BLaER1 treated with 17β-estradiol and CSF1 and Interleukin-3, amounts not matched to agents 10 nM and 100 nM (cell line): ENCODE data around the gene CDH4.

Source experiments
- H3K27ac ChIP-seq, 11 experiments: shearing (Covaris generic); formaldehyde crosslinking; 2 replicates each; pipeline ENCODE4 v1.8.1; 2022
- H3K27me3 ChIP-seq, 11 experiments: shearing (Covaris generic); formaldehyde crosslinking; 2 replicates each; pipeline ENCODE4 v1.8.1; 2022
- H3K36me3 ChIP-seq, 11 experiments: shearing (Covaris generic); formaldehyde crosslinking; 2 replicates each; pipeline ENCODE4 v1.8.1; 2022
- H3K4me1 ChIP-seq, 10 experiments: shearing (Covaris generic); formaldehyde crosslinking; 2 replicates each; pipeline ENCODE4 v1.8.1; 2022
- H3K4me2 ChIP-seq, 11 experiments: shearing (Covaris generic); formaldehyde crosslinking; 2 replicates each; pipeline ENCODE4 v1.8.1; 2022
- H3K4me3 ChIP-seq, 10 experiments: shearing (Covaris generic); formaldehyde crosslinking; 2 replicates each; pipeline ENCODE4 v1.8.1; 2022
- H3K9ac ChIP-seq, 11 experiments: shearing (Covaris generic); formaldehyde crosslinking; 2 replicates each; pipeline ENCODE4 v1.8.1; 2022
- H3K9me3 ChIP-seq, 11 experiments: shearing (Covaris generic); formaldehyde crosslinking; replicated peaks in 1 of 11; 2 replicates each; pipeline ENCODE4 v1.8.1; 2022
- H4K20me1 ChIP-seq, 11 experiments: shearing (Covaris generic); formaldehyde crosslinking; 2 replicates each; pipeline ENCODE4 v1.8.1; 2022
- Cebpa-rat ChIP-seq, 11 experiments: shearing (Covaris generic); IDR thresholded peaks; 2 replicates each; pipeline ENCODE4 v1.8.1; 2022

Gene CDH4

DNA sequence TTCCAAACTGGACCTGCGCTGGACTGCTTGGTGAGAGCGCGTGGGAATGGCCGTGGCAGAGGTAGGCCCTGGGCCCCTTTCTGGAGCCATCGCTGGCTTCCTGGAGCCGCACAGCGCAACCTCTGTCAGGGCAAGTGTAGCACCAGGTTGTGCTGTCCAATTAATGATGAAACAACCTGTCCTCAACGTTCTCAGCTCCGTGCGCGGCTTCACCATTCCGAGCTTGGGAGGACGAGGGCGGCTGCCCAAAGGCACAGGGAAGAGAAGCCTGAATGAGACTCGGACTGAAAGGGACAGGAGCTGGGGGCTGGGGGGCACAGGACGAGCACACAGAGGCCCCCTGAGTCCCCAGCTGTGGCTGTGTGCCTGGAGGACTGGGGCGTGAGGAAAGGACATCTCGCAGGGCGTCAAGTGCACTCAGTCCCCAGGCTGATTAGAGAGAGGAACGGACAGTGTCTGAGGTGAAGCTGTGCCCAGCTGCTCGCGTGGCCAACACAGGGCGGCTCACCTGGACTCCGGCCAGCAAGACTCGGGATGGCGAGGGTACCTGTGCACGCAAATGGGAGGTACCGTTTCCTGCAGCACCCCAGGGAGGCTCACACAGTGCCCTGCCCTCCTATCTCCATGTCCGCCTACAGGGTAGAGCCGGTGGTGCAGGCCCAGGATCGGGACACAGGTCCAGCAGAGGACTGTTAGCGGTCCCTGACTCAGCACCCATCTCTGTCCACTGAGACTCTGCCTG is 410.3 kb downstream of the CDH4 start:
- peak overlapping the region in 3 of 11 experiments; percentile 88 to 94 (median 91); a peak in 4 of 22 replicates for H3K4me2 ChIP-seq
- H3K36me3 ChIP-seq, result no peaks in the 10 kb centered on the region
- H3K27ac ChIP-seq, result no peak overlapping the region
- H3K4me1 ChIP-seq, result peaks cover 22 to 99% (median 81%) of the 10 kb centered on the region in 10 experiments
- H3K27me3 ChIP-seq, result no peaks in the 10 kb centered on the region
- H4K20me1 ChIP-seq, result no peaks in the 10 kb centered on the region; a peak in 2 of 22 replicates
- no peaks in the 10 kb centered on the region for H3K9me3 ChIP-seq
- TF ChIP-seq Cebpa-rat (IDR thresholded peaks at IDR 0.05), result no peak
- H3K4me3 ChIP-seq, result no peak overlapping the region
- no peak overlapping the region for H3K9ac ChIP-seq

DNA sequence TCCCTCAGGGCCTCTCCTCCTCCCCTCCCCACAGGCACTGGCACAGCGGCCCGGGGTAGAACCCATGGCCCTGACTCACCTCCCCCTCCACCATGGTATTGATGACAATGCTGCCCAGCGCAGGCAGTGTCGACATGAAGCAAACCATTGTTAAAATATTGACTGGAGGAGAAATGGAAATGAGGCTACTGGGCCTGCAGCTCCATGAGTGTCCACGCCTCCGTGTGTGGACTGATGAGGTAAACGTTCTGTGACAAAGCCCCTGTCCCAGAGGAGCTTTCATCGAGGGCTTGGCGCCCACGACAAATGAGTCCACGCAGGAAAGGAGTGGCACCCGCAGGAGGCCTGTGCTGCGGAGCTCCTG is 410.9 kb downstream of the CDH4 start:
- H3K4me2 ChIP-seq, result peak overlapping the region in 3 of 11 experiments; percentile 80 to 94 (median 88); a peak in 5 of 22 replicates
- no peak overlapping the region for H3K4me3 ChIP-seq
- no peak overlapping the region for H3K27ac ChIP-seq
- H4K20me1 ChIP-seq, result no peaks in the 10 kb centered on the region; a peak in 2 of 22 replicates
- no peak overlapping the region for H3K9ac ChIP-seq
- no peak for TF ChIP-seq Cebpa-rat (IDR thresholded peaks at IDR 0.05)
- peaks cover 27 to 100% (median 86%) of the 10 kb centered on the region in 10 experiments for H3K4me1 ChIP-seq
- H3K27me3 ChIP-seq, result no peaks in the 10 kb centered on the region
- H3K9me3 ChIP-seq, result no peaks in the 10 kb centered on the region
- H3K36me3 ChIP-seq, result no peaks in the 10 kb centered on the region

DNA sequence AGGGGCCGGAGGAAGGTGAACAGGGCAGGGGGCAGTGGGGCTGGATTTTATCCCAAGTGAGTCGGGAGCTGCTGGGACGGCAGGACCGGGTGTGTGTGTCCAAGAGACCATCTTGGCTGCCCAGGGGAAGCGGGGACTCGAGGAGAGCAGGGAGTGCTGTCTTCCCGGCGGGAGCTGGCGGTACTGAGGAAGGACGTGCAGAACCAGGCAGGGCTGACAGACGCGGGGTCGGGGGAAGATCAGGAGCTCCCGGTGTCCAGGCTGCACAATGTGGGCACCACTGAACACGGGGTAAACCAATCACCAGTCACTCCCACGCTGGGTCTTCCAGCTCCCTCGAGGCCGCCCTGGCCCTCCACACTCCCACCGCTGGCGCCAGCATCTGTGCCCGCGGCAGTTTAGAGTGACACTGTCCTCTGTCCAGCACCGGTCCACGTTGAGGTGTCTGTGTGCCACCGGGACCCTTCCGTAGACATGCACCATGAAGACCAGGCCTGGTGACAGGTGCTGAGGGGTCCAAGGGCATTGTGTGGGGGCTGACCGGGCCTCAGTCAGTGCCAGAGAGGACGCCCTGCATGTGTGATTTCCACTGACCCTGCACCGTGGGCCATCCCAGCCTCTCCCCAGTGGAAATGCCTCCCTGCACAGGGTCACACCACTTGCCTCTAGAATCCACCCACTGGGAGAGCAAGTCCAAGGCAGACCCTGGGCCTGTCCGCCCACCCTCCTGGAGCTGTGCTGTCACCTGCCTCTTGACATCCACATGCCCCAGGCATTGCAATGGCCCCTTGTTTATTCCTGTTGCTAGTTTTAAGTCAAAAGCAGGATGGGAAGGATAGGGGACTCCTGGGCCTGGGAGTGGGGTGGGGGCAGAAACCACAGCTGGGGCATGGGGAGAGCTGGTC is 411.7 kb downstream of the CDH4 start:
- peaks cover 33 to 100% (median 87%) of the 10 kb centered on the region in 10 experiments for H3K4me1 ChIP-seq
- H3K36me3 ChIP-seq, result no peaks in the 10 kb centered on the region
- no peaks in the 10 kb centered on the region for H3K9me3 ChIP-seq
- no peaks in the 10 kb centered on the region; a peak in 2 of 22 replicates for H4K20me1 ChIP-seq
- no peaks in the 10 kb centered on the region for H3K27me3 ChIP-seq
- TF ChIP-seq Cebpa-rat (IDR thresholded peaks at IDR 0.05), result no peak
- H3K27ac ChIP-seq, result no peak overlapping the region; a peak in 1 of 22 replicates
- H3K4me2 ChIP-seq, result peak overlapping the region in 9 of 11 experiments; percentile 13 to 94 (median 81); a peak in 17 of 22 replicates
- H3K4me3 ChIP-seq, result no peak overlapping the region
- H3K9ac ChIP-seq, result peak overlapping the region in 1 of 11 experiments; percentile 51; a peak in 3 of 22 replicates

DNA sequence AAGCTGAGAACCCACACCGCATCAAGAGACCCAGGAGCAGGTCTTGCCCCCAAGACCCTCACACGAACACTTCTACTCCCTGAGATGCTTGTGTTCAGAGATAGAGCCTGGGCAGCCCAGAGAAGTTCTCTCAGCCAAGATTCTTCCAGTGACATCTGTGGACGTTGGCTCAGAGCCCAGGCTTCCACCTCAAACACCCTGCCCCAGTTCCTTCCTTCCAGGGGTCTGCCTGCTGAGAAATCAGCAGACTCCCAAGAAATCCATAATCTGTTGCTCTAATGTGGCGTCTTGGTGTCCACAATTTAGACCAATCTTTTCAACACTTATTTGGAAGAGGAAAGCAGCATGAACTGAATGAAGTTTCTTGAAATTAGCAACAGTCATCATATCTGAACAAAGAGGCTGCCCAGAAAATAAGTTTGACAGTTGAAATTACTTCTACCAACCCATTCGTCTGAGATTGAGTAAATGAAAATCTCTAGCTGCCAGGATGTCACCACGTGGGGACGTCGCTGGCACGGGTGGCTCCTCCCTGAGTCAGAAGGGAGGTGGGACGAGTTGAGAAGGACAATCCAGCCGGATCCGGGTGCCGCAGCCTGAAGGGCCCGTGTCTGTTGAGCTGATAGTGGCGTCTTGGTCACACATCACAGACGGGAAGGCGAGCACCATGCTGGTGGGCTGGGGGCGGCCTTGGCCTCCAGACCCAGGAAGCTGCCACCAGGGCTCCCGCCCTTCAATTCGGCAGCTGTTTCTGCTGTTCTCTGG is 412.7 kb downstream of the CDH4 start:
- H4K20me1 ChIP-seq, result no peaks in the 10 kb centered on the region; a peak in 1 of 22 replicates
- no peaks in the 10 kb centered on the region for H3K9me3 ChIP-seq
- H3K36me3 ChIP-seq, result no peaks in the 10 kb centered on the region
- H3K4me1 ChIP-seq, result peaks cover 29 to 100% (median 84%) of the 10 kb centered on the region in 10 experiments
- peak overlapping the region in 9 of 11 experiments; percentile 13 to 94 (median 81); a peak in 17 of 22 replicates for H3K4me2 ChIP-seq
- no peak overlapping the region for H3K4me3 ChIP-seq
- H3K9ac ChIP-seq, result peak overlapping the region in 2 of 11 experiments; percentile 37 to 51; a peak in 3 of 22 replicates
- H3K27ac ChIP-seq, result peak overlapping the region in 1 of 11 experiments; percentile 18; a peak in 2 of 22 replicates
- TF ChIP-seq Cebpa-rat (IDR thresholded peaks at IDR 0.05), result no peak
- H3K27me3 ChIP-seq, result no peaks in the 10 kb centered on the region

DNA sequence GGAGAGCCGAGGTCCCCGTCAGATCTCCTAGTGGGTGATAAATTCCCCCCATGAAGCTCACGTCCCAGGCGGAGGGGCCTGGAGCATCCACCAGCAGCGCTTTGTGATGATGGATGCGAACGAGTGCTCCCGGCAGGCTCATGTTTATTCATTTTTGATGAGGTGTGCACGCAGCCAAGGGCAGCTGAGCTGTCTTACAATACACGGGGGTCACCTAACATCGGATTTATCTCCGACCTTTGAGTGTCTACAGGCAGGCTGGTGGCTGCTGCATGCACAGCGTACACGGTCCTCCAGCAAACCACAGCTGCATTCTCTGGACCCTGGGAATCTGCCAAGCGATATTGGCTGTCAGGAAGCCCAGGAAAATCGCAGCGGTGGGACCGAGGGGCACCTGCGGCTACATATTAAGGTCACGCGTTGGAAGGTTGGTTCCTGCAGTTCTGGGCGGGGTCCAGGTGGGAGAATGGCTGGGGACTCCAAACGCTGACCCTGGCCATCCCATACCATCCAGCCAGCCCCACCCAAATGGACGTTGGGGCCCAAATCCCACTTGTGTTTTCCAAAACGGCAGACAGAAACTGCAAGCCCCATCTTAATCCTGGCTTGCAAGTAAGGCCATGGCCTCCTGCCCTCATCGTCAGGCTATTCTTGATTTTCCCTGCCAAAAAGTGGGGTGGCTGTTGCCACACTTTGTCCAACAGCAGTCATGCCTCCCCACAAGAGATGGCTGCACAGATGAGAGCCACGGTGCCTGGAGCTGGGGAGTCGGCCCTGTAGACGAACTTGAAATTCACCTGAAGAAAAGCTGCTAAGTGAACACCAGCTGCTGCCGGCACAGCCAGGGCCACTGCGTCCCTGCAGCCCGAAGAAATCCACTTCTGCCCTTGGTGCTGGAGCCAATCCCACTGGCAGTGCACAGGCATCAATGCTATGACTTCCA is 413.7 kb downstream of the CDH4 start:
- H4K20me1 ChIP-seq, result no peaks in the 10 kb centered on the region; a peak in 1 of 22 replicates
- no peak overlapping the region for H3K4me3 ChIP-seq
- H3K9me3 ChIP-seq, result no peaks in the 10 kb centered on the region
- TF ChIP-seq Cebpa-rat (IDR thresholded peaks at IDR 0.05), result no peak
- H3K27me3 ChIP-seq, result no peaks in the 10 kb centered on the region
- H3K4me2 ChIP-seq, result peak overlapping the region; percentile 48 to 94 (median 80)
- peak overlapping the region in 4 of 11 experiments; percentile 9 to 56 (median 42); a peak in 2 of 22 replicates for H3K9ac ChIP-seq
- no peaks in the 10 kb centered on the region for H3K36me3 ChIP-seq
- peaks cover 25 to 90% (median 73%) of the 10 kb centered on the region in 10 experiments for H3K4me1 ChIP-seq
- peak overlapping the region in 6 of 11 experiments; percentile 25 to 71 (median 44); a peak in 10 of 22 replicates for H3K27ac ChIP-seq

DNA sequence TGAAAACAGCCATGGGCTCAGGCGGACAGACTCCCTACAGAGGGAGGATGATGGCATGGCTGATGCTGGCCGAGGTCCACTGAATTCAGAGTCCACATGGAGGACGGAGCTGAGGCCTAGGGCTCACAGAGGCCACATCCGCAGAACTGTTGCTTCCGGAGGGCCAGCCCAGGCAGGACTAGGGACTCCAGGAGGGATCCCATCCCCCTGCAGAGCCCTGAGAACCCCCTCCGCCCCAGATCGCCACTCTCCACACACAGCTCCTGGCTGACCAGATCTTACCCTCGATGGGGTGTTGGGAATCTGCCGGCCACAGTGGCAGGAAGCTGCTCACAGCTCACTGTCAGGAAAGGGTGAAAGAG is 414.4 kb downstream of the CDH4 start:
- Histone ChIP-seq H3K4me1 (peaks cover 25 to 83% (median 66%) of the 10 kb centered on the region in 10 experiments), H3K27me3 (no peaks in the 10 kb centered on the region), H3K27ac (peak overlapping the region in 7 of 11 experiments; percentile 25 to 71 (median 47); a peak in 13 of 22 replicates), H3K9me3 (no peaks in the 10 kb centered on the region), H3K4me3 (no peak overlapping the region), H3K36me3 (no peaks in the 10 kb centered on the region), H3K4me2 (peak overlapping the region; percentile 48 to 94 (median 80)), H3K9ac (peak overlapping the region in 5 of 11 experiments; percentile 9 to 56 (median 34); a peak in 5 of 22 replicates), H4K20me1 (no peaks in the 10 kb centered on the region; a peak in 1 of 22 replicates)
- no peak for TF ChIP-seq Cebpa-rat (IDR thresholded peaks at IDR 0.05)

DNA sequence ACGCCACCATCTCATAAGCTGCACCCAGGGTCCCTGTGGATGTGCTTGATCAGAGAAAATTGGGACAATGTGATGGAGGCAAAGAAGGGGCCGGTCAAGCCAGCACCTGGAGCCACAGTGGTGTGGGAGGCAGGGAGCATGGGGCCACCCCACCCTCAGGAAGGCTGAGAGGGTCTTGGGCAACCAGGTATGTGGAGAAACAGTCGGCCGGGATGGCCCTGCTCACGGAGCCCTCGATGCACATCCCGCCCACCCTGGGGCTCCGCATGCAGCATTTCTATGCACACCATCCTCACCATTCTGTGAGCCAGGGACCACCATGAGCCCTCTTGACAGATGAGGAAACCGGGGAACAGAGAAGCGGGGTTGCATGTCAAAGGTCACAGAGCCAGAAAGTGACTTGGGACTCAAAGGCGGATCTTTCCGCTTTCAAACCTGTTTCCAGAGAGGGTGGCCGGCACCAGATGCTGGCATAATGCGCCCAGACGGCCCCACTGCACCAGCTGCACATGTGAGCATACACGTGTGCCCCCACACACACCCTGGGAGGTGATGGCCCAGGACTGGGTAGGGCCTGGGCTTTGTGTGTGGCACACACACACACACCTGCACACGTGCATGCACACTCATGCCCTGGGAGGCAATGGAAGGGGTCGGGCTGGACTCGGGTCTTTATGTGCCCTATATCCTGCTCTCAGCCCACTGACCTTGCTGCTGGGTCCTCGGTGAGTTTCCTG is 415.2 kb downstream of the CDH4 start:
- Histone ChIP-seq H3K4me2 (peak overlapping the region; percentile 48 to 94 (median 80)), H3K36me3 (no peaks in the 10 kb centered on the region), H3K9ac (peak overlapping the region in 2 of 11 experiments; percentile 9 to 28; a peak in 2 of 22 replicates), H4K20me1 (no peaks in the 10 kb centered on the region; a peak in 1 of 22 replicates), H3K27ac (peak overlapping the region in 4 of 11 experiments; percentile 25 to 71 (median 52); a peak in 3 of 22 replicates), H3K4me3 (peak overlapping the region in 1 of 10 experiments; percentile 19; a peak in 1 of 20 replicates), H3K27me3 (no peaks in the 10 kb centered on the region), H3K9me3 (no peaks in the 10 kb centered on the region), H3K4me1 (peaks cover 25 to 76% (median 60%) of the 10 kb centered on the region in 10 experiments)
- no peak for TF ChIP-seq Cebpa-rat (IDR thresholded peaks at IDR 0.05)
